H1 (cell line): Measurements from ENCODE around the gene ORMDL3. TPM values are rescaled to one million over a fixed set of nuclear protein-coding genes. Genes with fewer than 3 reads are reported as not detected.

ENCODE experiments used
- ASH2L ChIP-seq: fragments of 200-600, 300-600 bp; sonication (generic); IDR thresholded peaks from one replicate; pipeline ENCODE4 v1.7.1; 2017; ENCODE audit warnings: low read length
- BACH1 ChIP-seq: IDR thresholded peaks from 2 replicates; pipeline ENCODE4 v1.6.1; 2012; ENCODE audit warnings: low read length, improper control_type of control experiment
- BCL11A ChIP-seq, 2 experiments: IDR thresholded peaks; one replicate each; pipeline ENCODE4 v1.6.1; 2011; ENCODE audit warnings: low read depth in 2 of 2, low read length in 2 of 2, mild to moderate bottlenecking in 2 of 2
- CBX5 ChIP-seq: fragments of 300-800, 300-1000 bp; sonication (generic); IDR thresholded peaks from 2 replicates; pipeline ENCODE4 v1.7.1; 2016; ENCODE audit warnings: antibody characterized with exemption, low read length, low read depth
- CEBPB ChIP-seq: IDR thresholded peaks from 2 replicates; pipeline ENCODE4 v1.6.1; 2012; ENCODE audit warnings: low read depth, low read length
- EP300 ChIP-seq, 2 experiments: IDR thresholded peaks; 1 replicate in 1 of 2; 2 replicates in 1 of 2; pipeline ENCODE4 v1.6.1; 2011 to 2012; ENCODE audit warnings: low read depth in 2 of 2, low read length in 2 of 2, mild to moderate bottlenecking in 2 of 2, borderline replicate concordance in 1 of 2, inconsistent platforms in 1 of 2, moderate library complexity in 1 of 2
- GTF2F1 ChIP-seq: IDR thresholded peaks from 2 replicates; pipeline ENCODE4 v1.6.1; 2012; ENCODE audit warnings: low read depth, low read length, improper control_type of control experiment, borderline replicate concordance
- JUN ChIP-seq: IDR thresholded peaks from 2 replicates; pipeline ENCODE4 v1.6.1; 2011; ENCODE audit warnings: low read depth, mild to moderate bottlenecking, improper control_type of control experiment, low read length
- KDM5A ChIP-seq: fragments of 200-600 bp; IDR thresholded peaks from 2 replicates; pipeline ENCODE4 v1.7.1; 2012; ENCODE audit warnings: mild to moderate bottlenecking, low read length, inconsistent platforms, mixed read lengths
- NANOG ChIP-seq: IDR thresholded peaks from 2 replicates; pipeline ENCODE4 v1.6.1; 2011; ENCODE audit warnings: low read length, low read depth, mild to moderate bottlenecking, inconsistent platforms; ENCODE audit not compliant: insufficient read depth, poor library complexity, severe bottlenecking
- PHF8 ChIP-seq: fragments of 200-600 bp; sonication (generic); conservative IDR thresholded peaks from 2 replicates; pipeline ENCODE4 v1.7.1; 2012; ENCODE audit warnings: low read depth, mild to moderate bottlenecking, inconsistent platforms, low read length, moderate library complexity
- POLR2A ChIP-seq, 2 experiments: IDR thresholded peaks; 1 replicate in 1 of 2; 2 replicates in 1 of 2; pipeline ENCODE4 v1.6.1; 2011; ENCODE audit warnings: low read depth in 2 of 2, low read length in 2 of 2, mild to moderate bottlenecking in 2 of 2; ENCODE audit errors: control extremely low read depth in 1 of 2
- POU5F1 ChIP-seq: IDR thresholded peaks from 2 replicates; pipeline ENCODE4 v1.6.1; 2011; ENCODE audit warnings: low read depth, mild to moderate bottlenecking, low read length, moderate library complexity
- RAD21 ChIP-seq, 2 experiments: IDR thresholded peaks in 1 of 2; conservative IDR thresholded peaks in 1 of 2; 2 replicates each; pipeline ENCODE4 v1.6.1; 2011; ENCODE audit warnings: low read depth in 2 of 2, low read length in 2 of 2, improper control_type of control experiment in 1 of 2, inconsistent platforms in 1 of 2, mild to moderate bottlenecking in 1 of 2, moderate library complexity in 1 of 2
- RBBP5 ChIP-seq: IDR thresholded peaks from 2 replicates; pipeline ENCODE4 v1.7.1; 2012; ENCODE audit warnings: low read depth, mild to moderate bottlenecking, inconsistent platforms, low read length, moderate library complexity, borderline replicate concordance
- SIN3A ChIP-seq, 2 experiments: IDR thresholded peaks in 1 of 2; conservative IDR thresholded peaks in 1 of 2; 2 replicates each; pipeline ENCODE4 v1.6.1; 2011 to 2012; ENCODE audit warnings: low read length in 2 of 2, improper control_type of control experiment in 1 of 2, low read depth in 1 of 2, mild to moderate bottlenecking in 1 of 2
- SIX5 ChIP-seq: IDR thresholded peaks from 2 replicates; pipeline ENCODE4 v1.6.1; 2011; ENCODE audit warnings: mild to moderate bottlenecking, low read depth, low read length
- SRF ChIP-seq: IDR thresholded peaks from 2 replicates; pipeline ENCODE4 v1.6.1; 2011; ENCODE audit warnings: mild to moderate bottlenecking, low read depth, low read length, moderate library complexity
- SUZ12 ChIP-seq: fragments of 200-600 bp; sonication (generic); IDR thresholded peaks from 2 replicates; pipeline ENCODE4 v1.6.1; 2012; ENCODE audit warnings: mild to moderate bottlenecking, inconsistent platforms, low read length, moderate library complexity, mixed read lengths
- TCF12 ChIP-seq: IDR thresholded peaks from 2 replicates; pipeline ENCODE4 v1.6.1; 2011; ENCODE audit warnings: low read depth, mild to moderate bottlenecking, low read length
- YY1 ChIP-seq: IDR thresholded peaks from 2 replicates; pipeline ENCODE4 v1.6.1; 2011; ENCODE audit warnings: low read depth, mild to moderate bottlenecking, low read length
- polyA plus RNA-seq, 7 experiments: library from polyadenylated mRNA; depleted of rRNA in 3 of 7; stranded (reverse) in 5 of 7; unstranded in 2 of 7; fragments of >200 nt in 5 of 7; fragments of 200-250 nt in 2 of 7; gene quantifications; 1 replicate in 5 of 7; 2 replicates in 1 of 7; 4 replicates in 1 of 7; pipeline versions ENCODE4 v1.2.1 to v1.2.3, GENCODE V29; 2011 to 2013; ENCODE audit warnings: missing spikeins in 2 of 7, mixed read lengths in 2 of 7
- total RNA-seq: library from RNA; stranded (reverse); fragmentation: NEBNext Ultra II Directional; extraction: Animal tissue kit (Norgen Biotek cat#: 25700); gene quantifications from 2 replicates; pipeline ENCODE4 v1.2.1, GENCODE V29; 2021
- TF ChIP-seq, protein P1 (sequence below): IDR thresholded peaks from 2 replicates; pipeline ENCODE4 v1.6.1; 2012; ENCODE audit warnings: low read length, inconsistent platforms

The ORMDL3 gene
- total and polyA plus RNA-seq, 2 of the 8 experiments (the other 6 are each of a cell fraction or from before 2014, with no cell fraction given), result 50.4 to 108 TPM

DNA sequence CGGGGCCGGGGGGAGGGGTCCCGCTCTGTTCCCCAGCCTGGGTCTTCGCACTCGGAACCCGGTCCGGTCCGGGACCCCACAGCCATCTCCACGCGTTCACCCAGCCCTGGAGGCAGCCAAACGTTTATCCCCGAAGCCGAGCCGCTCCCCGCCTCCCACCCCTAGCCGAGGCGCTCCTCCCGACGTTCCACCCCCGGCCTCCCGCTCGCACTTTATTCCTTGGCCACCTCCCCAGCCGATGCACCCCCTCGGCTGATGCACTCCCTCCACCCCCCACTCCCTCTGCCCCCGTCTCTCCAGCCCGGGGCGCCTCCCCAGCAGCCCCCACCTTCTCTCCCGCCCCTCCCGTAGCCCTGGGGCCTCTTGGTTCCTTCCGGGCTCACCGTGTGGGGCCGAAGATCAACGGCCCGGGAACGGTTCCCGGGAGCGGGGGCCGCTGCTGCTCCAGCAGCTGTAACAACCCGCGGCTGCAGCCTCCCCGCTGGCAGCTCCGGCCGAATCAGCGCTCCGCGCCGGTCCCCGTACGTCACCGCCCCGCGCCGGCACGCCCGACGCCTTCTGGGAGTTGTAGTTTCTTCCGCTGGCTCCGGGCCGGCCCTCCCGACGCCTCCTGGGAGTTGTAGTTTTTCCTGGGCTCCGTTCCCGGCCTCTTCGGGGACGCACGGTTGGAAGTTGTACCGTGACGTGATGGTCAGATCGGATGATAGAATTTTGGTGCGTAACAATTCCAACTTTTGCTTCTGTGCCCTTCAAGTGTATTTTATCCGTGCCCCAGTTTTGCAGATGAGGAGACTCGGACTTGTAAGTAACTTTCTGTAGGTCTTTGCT, at the start of gene ORMDL3, which contains the start of gene LRRC3C (continued):
- no peak for TF ChIP-seq SUZ12
- no peak for TF ChIP-seq ASH2L
- TF ChIP-seq RBBP5, result 0 out of 2 replicates have a peak, but pooled peaks have one; percentile 23
- no peak for TF ChIP-seq CBX5
- peak; percentile 99 for TF ChIP-seq SIX5
- peak; percentile 40 for TF ChIP-seq NANOG
- TF ChIP-seq, protein P1, sequence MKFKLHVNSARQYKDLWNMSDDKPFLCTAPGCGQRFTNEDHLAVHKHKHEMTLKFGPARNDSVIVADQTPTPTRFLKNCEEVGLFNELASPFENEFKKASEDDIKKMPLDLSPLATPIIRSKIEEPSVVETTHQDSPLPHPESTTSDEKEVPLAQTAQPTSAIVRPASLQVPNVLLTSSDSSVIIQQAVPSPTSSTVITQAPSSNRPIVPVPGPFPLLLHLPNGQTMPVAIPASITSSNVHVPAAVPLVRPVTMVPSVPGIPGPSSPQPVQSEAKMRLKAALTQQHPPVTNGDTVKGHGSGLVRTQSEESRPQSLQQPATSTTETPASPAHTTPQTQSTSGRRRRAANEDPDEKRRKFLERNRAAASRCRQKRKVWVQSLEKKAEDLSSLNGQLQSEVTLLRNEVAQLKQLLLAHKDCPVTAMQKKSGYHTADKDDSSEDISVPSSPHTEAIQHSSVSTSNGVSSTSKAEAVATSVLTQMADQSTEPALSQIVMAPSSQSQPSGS, result peak; percentile 82; the same call in 1 of the 2 replicates
- TF ChIP-seq TCF12, result peak; percentile 65; the same call in 1 of the 2 replicates
- no peak for TF ChIP-seq BACH1
- peak; percentile 72; the same call in 1 of the 2 replicates for TF ChIP-seq YY1
- no peak for TF ChIP-seq CEBPB
- no peak; a peak in 1 of 4 replicates for TF ChIP-seq RAD21 (IDR thresholded peaks at IDR 0.05 in 1 of 2, conservative IDR thresholded peaks at IDR 0.05 in 1 of 2; ENCODE audit: low read depth in 2 of 2, low read length in 2 of 2)
- TF ChIP-seq PHF8, result peak; percentile 82
- peak in 1 of 2 experiments; percentile 97; a peak in 2 of 4 replicates for TF ChIP-seq SIN3A (conservative IDR thresholded peaks at IDR 0.05 in 1 of 2, IDR thresholded peaks at IDR 0.05 in 1 of 2; ENCODE audit: low read depth in 1 of 2, low read length in 2 of 2)
- no peak for TF ChIP-seq GTF2F1
- peak; percentile 95 for TF ChIP-seq SRF
- TF ChIP-seq BCL11A (IDR thresholded peaks at IDR 0.05; ENCODE audit: low read depth in 2 of 2, low read length in 2 of 2), result no peak
- TF ChIP-seq KDM5A, result no peak
- no peak for TF ChIP-seq JUN
- TF ChIP-seq POU5F1, result no peak
- peak in 1 of 2 experiments; percentile 17; a peak in 1 of 3 replicates for TF ChIP-seq EP300 (IDR thresholded peaks at IDR 0.05; ENCODE audit: borderline replicate concordance in 1 of 2, low read depth in 2 of 2, low read length in 2 of 2)
- peak in 1 of 2 experiments; percentile 80; a peak in 2 of 3 replicates for TF ChIP-seq POLR2A (IDR thresholded peaks at IDR 0.05; ENCODE audit: control extremely low read depth in 1 of 2, low read depth in 2 of 2, low read length in 2 of 2)
